Panc1 (cell line): ENCODE data around the gene MAPKAP1. TPM values are rescaled to one million over a fixed set of nuclear protein-coding genes. Genes with fewer than 3 reads are reported as not detected.

ENCODE experiments used
- ATAC-seq: fragments of 200-7000 bp; cut with Tn5 transposase; 2 replicates; pipeline ENCODE4 v1.9.1; 2020; ENCODE audit warnings: mild to moderate bottlenecking, moderate library complexity
- BruUV-seq: library from RNA; stranded (reverse); fragments of 400-500 nt; replicated peaks from 2 replicates; lab custom pipeline; 2021; lab: Mats Ljungman, UMichigan
- CTCF ChIA-PET: fragments of 300-600 bp; sonication (Branson Sonifier 250); formaldehyde crosslinking; loops from one replicate; lab custom pipeline; 2022; ENCODE audit warnings: antibody characterized with exemption; lab: Charles Lee
- POLR2A ChIA-PET: fragments of 300-600 bp; sonication (Branson Sonifier 250); formaldehyde crosslinking; loops from one replicate; lab custom pipeline; 2022; ENCODE audit warnings: antibody characterized with exemption; lab: Charles Lee
- DNase-seq: peaks from one replicate; pipeline ENCODE4 v3.0.0-alpha.2; 2010; ENCODE audit warnings: low read depth, low spot score
- H3K27ac ChIP-seq: 2 replicates; pipeline ENCODE4 v1.5.1; 2011; ENCODE audit warnings: mild to moderate bottlenecking, low read length, inconsistent platforms
- H3K27me3 ChIP-seq: fragments of 200-500 bp; sonication (Bioruptor generic); 2 replicates; pipeline ENCODE4 v1.6.0; 2014; ENCODE audit warnings: low read length, inconsistent platforms; ENCODE audit not compliant: control insufficient read depth, insufficient read depth
- H3K36me3 ChIP-seq: fragments of 200-500 bp; sonication (Bioruptor generic); 2 replicates; pipeline ENCODE4 v1.5.1; 2014; ENCODE audit warnings: inconsistent platforms, mild to moderate bottlenecking, low read length, moderate library complexity; ENCODE audit not compliant: control insufficient read depth, insufficient read depth
- H3K4me1 ChIP-seq: 2 replicates; pipeline ENCODE4 v1.5.1; 2011; ENCODE audit warnings: inconsistent platforms, mild to moderate bottlenecking, low read length, moderate library complexity; ENCODE audit not compliant: control insufficient read depth, insufficient read depth
- H3K4me3 ChIP-seq, 2 experiments: 2 replicates each; pipeline ENCODE4 v1.5.1; 2011 to 2012; ENCODE audit warnings: low read depth in 2 of 2, low read length in 2 of 2, mild to moderate bottlenecking in 2 of 2, inconsistent platforms in 1 of 2, moderate library complexity in 1 of 2
- H3K9me3 ChIP-seq: fragments of 200-500 bp; sonication (Bioruptor generic); 2 replicates; pipeline ENCODE4 v1.5.1; 2014; ENCODE audit warnings: low read depth, mild to moderate bottlenecking, inconsistent platforms, low read length, moderate library complexity; ENCODE audit not compliant: control insufficient read depth, insufficient read depth
- CTCF ChIP-seq: fragments of 450-650 bp; IDR thresholded peaks from 2 replicates; pipeline ENCODE4 v1.5.1; 2017; ENCODE audit warnings: mild to moderate bottlenecking
- POLR2AphosphoS5 ChIP-seq: IDR thresholded peaks from 2 replicates; pipeline ENCODE4 v1.6.1; 2012; ENCODE audit warnings: mild to moderate bottlenecking, low read depth, low read length, moderate library complexity
- SIN3A ChIP-seq: IDR thresholded peaks from 2 replicates; pipeline ENCODE4 v1.6.1; 2012; ENCODE audit warnings: low read depth, mild to moderate bottlenecking, low read length, moderate library complexity, borderline replicate concordance; ENCODE audit not compliant: insufficient read depth
- TCF7L2 ChIP-seq: IDR thresholded peaks from 2 replicates; pipeline ENCODE4 v1.6.1; 2011; ENCODE audit warnings: mild to moderate bottlenecking, low read depth, low read length, inconsistent platforms
- in situ Hi-C: cut with HindIII; loops from 2 replicates; pipeline ENCODE4 v1.10.0; 2016; ENCODE audit warnings: low sequenced_read_pairs, low pct_unique_long_range_greater_than_20kb
- intact Hi-C: fragments of 100-400 bp; cut with micrococcal nuclease; formaldehyde crosslinking; loops from one replicate; pipeline ENCODE4 v1.10.0; 2022; ENCODE audit not compliant: unreplicated experiment
- total RNA-seq: library from RNA; stranded (reverse); gene quantifications from one replicate; pipeline ENCODE4 v1.2.1, GENCODE V29; 2021; ENCODE audit not compliant: unreplicated experiment
- TF ChIP-seq, protein P1 (sequence below), 2 experiments: IDR thresholded peaks; 2 replicates each; pipeline ENCODE4 v1.6.1; 2011 to 2012; ENCODE audit warnings: low read depth in 2 of 2, control low read depth in 1 of 2, low read length in 1 of 2, mild to moderate bottlenecking in 1 of 2, moderate library complexity in 1 of 2; ENCODE audit not compliant: insufficient read depth in 1 of 2

MAPKAP1 gene
- total RNA-seq, 1 experiment from 2014 or later: 72.7 TPM

DNA sequence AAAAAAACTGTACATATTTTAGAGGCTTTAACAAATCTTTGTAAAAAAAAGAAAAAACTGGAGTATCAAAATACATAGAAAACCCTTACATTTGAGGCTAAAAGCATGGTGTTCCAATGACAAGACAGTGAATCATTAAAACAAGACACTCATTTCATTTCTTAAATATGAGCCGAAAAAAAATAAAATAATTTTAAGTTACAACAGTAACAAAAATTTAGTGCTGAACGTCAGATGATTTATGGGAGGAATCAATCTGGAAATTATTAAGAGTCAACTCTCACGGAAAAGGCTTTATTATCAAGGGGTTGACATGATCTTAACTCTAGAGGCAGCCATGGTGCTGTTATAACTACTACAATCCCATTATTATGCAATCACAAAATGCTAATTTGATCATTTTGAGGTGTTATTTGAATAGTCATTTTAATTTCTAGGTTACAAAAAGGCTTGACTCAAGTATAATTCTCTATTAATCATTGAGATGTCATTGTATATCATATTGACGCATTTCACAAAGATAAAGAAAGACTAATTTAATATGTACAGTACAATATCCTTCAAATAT lies 51.9 kb downstream of the MAPKAP1 start (continued):
- no peak for TF ChIP-seq POLR2AphosphoS5

- DNase-seq (no peak), ATAC-seq (no peak)
- in situ Hi-C loops: no loop called here
- no peak overlapping the region for H3K4me3 ChIP-seq
- H3K27ac ChIP-seq: no peak overlapping the region
- CTCF ChIA-PET: no interaction called here
- no peaks in the 10 kb centered on the region for H3K36me3 ChIP-seq
- intact Hi-C loops: no loop called here
- BruUV-seq: no TSS peak
- H3K27me3 ChIP-seq: no peaks in the 10 kb centered on the region
- TF ChIP-seq, protein P1, sequence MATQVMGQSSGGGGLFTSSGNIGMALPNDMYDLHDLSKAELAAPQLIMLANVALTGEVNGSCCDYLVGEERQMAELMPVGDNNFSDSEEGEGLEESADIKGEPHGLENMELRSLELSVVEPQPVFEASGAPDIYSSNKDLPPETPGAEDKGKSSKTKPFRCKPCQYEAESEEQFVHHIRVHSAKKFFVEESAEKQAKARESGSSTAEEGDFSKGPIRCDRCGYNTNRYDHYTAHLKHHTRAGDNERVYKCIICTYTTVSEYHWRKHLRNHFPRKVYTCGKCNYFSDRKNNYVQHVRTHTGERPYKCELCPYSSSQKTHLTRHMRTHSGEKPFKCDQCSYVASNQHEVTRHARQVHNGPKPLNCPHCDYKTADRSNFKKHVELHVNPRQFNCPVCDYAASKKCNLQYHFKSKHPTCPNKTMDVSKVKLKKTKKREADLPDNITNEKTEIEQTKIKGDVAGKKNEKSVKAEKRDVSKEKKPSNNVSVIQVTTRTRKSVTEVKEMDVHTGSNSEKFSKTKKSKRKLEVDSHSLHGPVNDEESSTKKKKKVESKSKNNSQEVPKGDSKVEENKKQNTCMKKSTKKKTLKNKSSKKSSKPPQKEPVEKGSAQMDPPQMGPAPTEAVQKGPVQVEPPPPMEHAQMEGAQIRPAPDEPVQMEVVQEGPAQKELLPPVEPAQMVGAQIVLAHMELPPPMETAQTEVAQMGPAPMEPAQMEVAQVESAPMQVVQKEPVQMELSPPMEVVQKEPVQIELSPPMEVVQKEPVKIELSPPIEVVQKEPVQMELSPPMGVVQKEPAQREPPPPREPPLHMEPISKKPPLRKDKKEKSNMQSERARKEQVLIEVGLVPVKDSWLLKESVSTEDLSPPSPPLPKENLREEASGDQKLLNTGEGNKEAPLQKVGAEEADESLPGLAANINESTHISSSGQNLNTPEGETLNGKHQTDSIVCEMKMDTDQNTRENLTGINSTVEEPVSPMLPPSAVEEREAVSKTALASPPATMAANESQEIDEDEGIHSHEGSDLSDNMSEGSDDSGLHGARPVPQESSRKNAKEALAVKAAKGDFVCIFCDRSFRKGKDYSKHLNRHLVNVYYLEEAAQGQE (IDR thresholded peaks at IDR 0.05; ENCODE audit: insufficient read depth in 1 of 2, low read depth in 2 of 2, low read length in 1 of 2): no peak
- POLR2A ChIA-PET: no interaction called here
- no peaks in the 10 kb centered on the region; the same call in 1 of the 2 replicates for H3K4me1 ChIP-seq
- no peaks in the 10 kb centered on the region for H3K9me3 ChIP-seq
Observed at GRCh38 chr9:125654121-125654520, 52.9 kb downstream of the MAPKAP1 start.

DNA sequence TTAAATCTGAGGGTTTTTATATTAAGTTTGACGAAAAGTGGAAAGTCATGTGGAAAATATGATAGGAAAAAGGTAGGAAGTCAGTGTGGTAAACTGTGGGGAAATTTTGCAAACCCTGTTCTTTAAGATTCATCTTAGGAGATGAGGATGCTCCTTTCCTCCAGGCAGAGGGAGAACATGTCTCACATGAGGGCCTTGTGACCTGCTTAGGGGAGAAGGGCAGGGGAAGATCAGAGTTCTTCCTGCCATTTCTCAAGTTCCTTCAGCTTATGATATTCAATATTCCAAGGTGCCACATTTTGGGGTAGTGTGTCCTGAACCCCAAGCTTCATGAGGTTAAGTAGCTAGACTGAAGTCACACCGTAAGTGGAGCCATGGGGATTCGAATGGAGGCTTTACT lies 53.7 kb downstream of the MAPKAP1 start:
- H3K36me3 ChIP-seq: no peaks in the 10 kb centered on the region
- no TSS peak for BruUV-seq
- no peak for ATAC-seq
- no peak overlapping the region for H3K27ac ChIP-seq
- H3K4me3 ChIP-seq: no peak overlapping the region
- DNase-seq: no peak
- in situ Hi-C loops (no loop called here), intact Hi-C loops (no loop called here)
- CTCF ChIA-PET: no interaction called here
- H3K9me3 ChIP-seq: no peaks in the 10 kb centered on the region
- TF ChIP-seq POLR2AphosphoS5: no peak
- TF ChIP-seq TCF7L2: no peak
- no peak for TF ChIP-seq SIN3A
- TF ChIP-seq CTCF: no peak
- TF ChIP-seq, protein P1 (IDR thresholded peaks at IDR 0.05; ENCODE audit: insufficient read depth in 1 of 2, low read depth in 2 of 2, low read length in 1 of 2): no peak
- no peaks in the 10 kb centered on the region for H3K27me3 ChIP-seq
- POLR2A ChIA-PET: no interaction called here
- H3K4me1 ChIP-seq: no peaks in the 10 kb centered on the region; the same call in 1 of the 2 replicates
